Activated naive CD8-positive, alpha-beta T cell treated with anti-CD3 and anti-CD28 coated beads for 36 hours (primary cell): ENCODE data around the gene PET100. TPM values are rescaled to one million over a fixed set of nuclear protein-coding genes. Genes with fewer than 3 reads are reported as not detected.

Experiments used
- total RNA-seq, 2 experiments: library from RNA; stranded (reverse); gene quantifications; one replicate each; pipeline ENCODE4 v1.2.3, GENCODE V29; 2021

The PET100 gene
- total RNA-seq, 2 experiments from 2014 or later, result 83.7 to 86.0 TPM

Other genes starting within 250 kb of the PET100 start
- 1 to 10 TPM in 1 of 2 experiments, under 1 TPM in 1; 0.82 to 1.5 TPM for gene PEX11G, start 140.8 kb upstream of the PET100 start, total RNA-seq
- 1 to 10 TPM; 6.5 to 7.3 TPM for gene ZNF358, start 113.7 kb upstream of the PET100 start, total RNA-seq
- 10 to 100 TPM; 12.3 to 12.4 TPM for gene MCOLN1, start 107.2 kb upstream of the PET100 start, total RNA-seq
- gene PNPLA6, start 94.1 kb upstream of the PET100 start, total RNA-seq, result 10 to 100 TPM; 67.8 to 68.5 TPM
- under 1 TPM; 0.50 to 0.52 TPM for gene CAMSAP3, start 33.9 kb upstream of the PET100 start, total RNA-seq
- 10 to 100 TPM; 44.0 to 45.8 TPM for gene XAB2, start 248 bp upstream of the PET100 start, total RNA-seq
- gene PCP2, start 3.9 kb downstream of the PET100 start, total RNA-seq, result 1 to 10 TPM in 1 of 2 experiments, under 1 TPM in 1; 0.99 to 1.4 TPM
- 10 to 100 TPM; 73.3 to 73.5 TPM for gene STXBP2, start 7.3 kb downstream of the PET100 start, total RNA-seq
- gene RETN, start 39.3 kb downstream of the PET100 start, total RNA-seq, result not detected
- not detected for gene MCEMP1, start 47.3 kb downstream of the PET100 start, total RNA-seq
- 10 to 100 TPM; 83.3 to 83.8 TPM for gene TRAPPC5, start 51.0 kb downstream of the PET100 start, total RNA-seq
- gene FCER2, start 72.3 kb downstream of the PET100 start, total RNA-seq, result 1 to 10 TPM; 1.5 to 1.7 TPM
- not detected for gene CLEC4G, start 102.3 kb downstream of the PET100 start, total RNA-seq
- not detected for gene CD209, start 117.7 kb downstream of the PET100 start, total RNA-seq
- gene CLEC4M, start 133.4 kb downstream of the PET100 start, total RNA-seq, result not detected
- 1 to 10 TPM; 4.8 TPM for gene EVI5L, start 200.4 kb downstream of the PET100 start, total RNA-seq
- under 1 TPM in 1 of 2 experiments, not detected in 1; 0.10 TPM for gene PRR36, start 244.6 kb downstream of the PET100 start, total RNA-seq